Lung (tissue), 12 donors: Measurements from ENCODE around the gene ADGRG1. TPM values are rescaled to one million over a fixed set of nuclear protein-coding genes. Genes with fewer than 3 reads are reported as not detected.
"Not testable (repeated sequence)": the region's sequence is repeated elsewhere in the genome, so short reads cannot be mapped to it uniquely, and the experiment has no call there.

Experiments
- ATAC-seq: fragments of 200-7000 bp; cut with Tn5 transposase; one replicate; pipeline ENCODE4 v1.9.1; 2020; ENCODE audit warnings: moderate number of reproducible peaks; ENCODE audit not compliant: insufficient read depth, low FRiP score
- DNase-seq, 3 donors: peaks; one replicate each; pipeline ENCODE4 v3.0.0-alpha.2; 2013 to 2017
- H3K27ac ChIP-seq, 2 donors: one replicate each; pipeline ENCODE4 v1.5.1; 2013; ENCODE audit warnings: mild to moderate bottlenecking in 2 of 2, moderate library complexity in 2 of 2, control low read depth in 1 of 2, inconsistent platforms in 1 of 2, low read depth in 1 of 2, low read length in 1 of 2
- H3K27me3 ChIP-seq, 3 donors: one replicate each; pipeline ENCODE4 v1.5.1; 2013; ENCODE audit warnings: low read length in 2 of 3; ENCODE audit not compliant: control insufficient read depth in 3 of 3, insufficient read depth in 3 of 3
- H3K36me3 ChIP-seq, 4 donors: one replicate each; pipeline ENCODE4 v1.5.1; 2013; ENCODE audit warnings: low read length in 4 of 4, mild to moderate bottlenecking in 1 of 4, moderate library complexity in 1 of 4; ENCODE audit not compliant: control insufficient read depth in 4 of 4, insufficient read depth in 4 of 4
- H3K4me1 ChIP-seq, 5 donors: one replicate each; pipeline ENCODE4 v1.5.1; 2013; ENCODE audit warnings: low read length in 5 of 5, mild to moderate bottlenecking in 2 of 5, moderate library complexity in 1 of 5; ENCODE audit not compliant: control insufficient read depth in 5 of 5, insufficient read depth in 5 of 5
- H3K4me3 ChIP-seq: one replicate; pipeline ENCODE4 v1.5.1; 2013; ENCODE audit warnings: mild to moderate bottlenecking, control low read depth, moderate library complexity
- H3K9ac ChIP-seq, 2 donors: one replicate each; pipeline ENCODE4 v1.5.1; 2013; ENCODE audit warnings: low read length in 2 of 2, control low read depth in 1 of 2; ENCODE audit not compliant: insufficient read depth in 1 of 2
- H3K9me3 ChIP-seq, 4 donors: one replicate each; pipeline ENCODE4 v1.5.1; 2013; ENCODE audit warnings: low read length in 3 of 4, mild to moderate bottlenecking in 1 of 4, moderate library complexity in 1 of 4; ENCODE audit not compliant: control insufficient read depth in 4 of 4, insufficient read depth in 3 of 4
- CTCF ChIP-seq: IDR thresholded peaks from 2 replicates; pipeline ENCODE4 v1.5.1; 2012; ENCODE audit warnings: mild to moderate bottlenecking; ENCODE audit errors: control extremely low read depth, extremely low read depth
- WGBS, 2 donors: extraction: QIAGEN DNeasy Blood & Tissue Kit; methylation state at CpG; one replicate each; pipeline ENCODE4 v1.1.7; 2013; 5-methylcytosine and 5-hydroxymethylcytosine counted together
- polyA plus RNA-seq, 2 donors: library from polyadenylated mRNA; stranded (reverse); fragments of 200-250 nt; gene quantifications; one replicate each; pipeline ENCODE4 v1.2.1, GENCODE V29; 2013
- total RNA-seq, 2 donors: library from RNA; depleted of rRNA in 1 of 2; stranded (reverse); fragments of >200 nt in 1 of 2; gene quantifications; one replicate each; pipeline ENCODE4 v1.2.1, GENCODE V29; 2014 to 2021
- donor health status: control.
- donor health status: control.
- donor health status: Bipolar disorder and iron deficiency.
- donor health status: healthy.
- donor health status: DM: yes; HTN: yes; CAD: no.

ADGRG1 gene
- total and polyA plus RNA-seq, 4 donors: 8.8 to 74.4 (median 28.0) TPM

- TF ChIP-seq CTCF: no peak
- H3K9me3 ChIP-seq: no peaks in the 10 kb centered on the region
- WGBS, 2 donors: 69 to 75% methylated on average over 3 of the region's 3 CpGs
- no peaks in the 10 kb centered on the region for H3K27me3 ChIP-seq
- H3K27ac ChIP-seq: no peak overlapping the region
- DNase-seq: no peak
- no peak overlapping the region for H3K9ac ChIP-seq
- ATAC-seq: no peak
- H3K4me1 ChIP-seq: peaks cover 0 to 6% (median 0%) of the 10 kb centered on the region in 5 donors
- no peak overlapping the region for H3K4me3 ChIP-seq
- no peaks in the 10 kb centered on the region for H3K36me3 ChIP-seq
Observed at GRCh38 chr16:57593021-57593420, 35.4 kb upstream of the ADGRG1 start.

GRCh38 chr16:57593990-57594389, 34.4 kb upstream of the ADGRG1 start:
- Histone ChIP-seq H3K27me3 (no peaks in the 10 kb centered on the region), H3K4me1 (peaks cover 0 to 6% (median 0%) of the 10 kb centered on the region in 5 donors), H3K27ac (no peak overlapping the region), H3K9me3 (no peaks in the 10 kb centered on the region), H3K36me3 (no peaks in the 10 kb centered on the region), H3K9ac (no peak overlapping the region), H3K4me3 (no peak overlapping the region)
- DNase-seq: no peak
- TF ChIP-seq CTCF: no peak
- ATAC-seq: no peak
- WGBS, 2 donors: 100% methylated on average over 1 of the region's 1 CpG

DNA sequence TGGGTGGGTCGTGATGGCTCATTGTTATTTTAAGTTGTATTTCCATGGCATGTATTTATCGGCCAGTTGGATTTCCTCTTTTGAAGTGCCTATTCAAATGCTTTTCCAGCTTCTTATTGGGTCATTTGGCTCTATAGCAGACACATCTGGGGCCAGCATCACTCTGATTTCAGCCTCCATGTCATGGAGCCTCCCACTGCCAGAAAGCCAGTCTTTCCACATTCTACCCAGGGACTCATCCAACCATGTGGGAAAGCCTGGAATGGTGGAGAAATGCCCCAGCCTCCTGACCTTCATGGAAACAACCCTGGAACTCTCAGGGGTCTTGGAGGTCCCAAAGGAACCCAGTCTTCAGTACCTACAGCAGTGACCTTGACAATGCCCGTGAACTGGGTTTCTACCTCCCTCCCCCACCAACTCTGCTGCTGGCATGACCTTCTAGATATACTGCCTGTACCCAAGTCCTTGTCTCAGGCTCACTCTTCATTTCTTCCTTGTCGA, 33.8 kb upstream of the ADGRG1 start:
- H3K4me1 ChIP-seq: peaks cover 0 to 6% (median 0%) of the 10 kb centered on the region in 5 donors
- no peaks in the 10 kb centered on the region for H3K27me3 ChIP-seq
- H3K9me3 ChIP-seq: no peaks in the 10 kb centered on the region
- WGBS, 2 donors: 70 to 88% methylated on average over 4 of the region's 4 CpGs
- H3K4me3 ChIP-seq: no peak overlapping the region
- ATAC-seq (no peak), DNase-seq (no peak)
- no peak for TF ChIP-seq CTCF
- H3K27ac ChIP-seq: no peak overlapping the region
- no peak overlapping the region for H3K9ac ChIP-seq
- no peaks in the 10 kb centered on the region for H3K36me3 ChIP-seq

- not testable (repeated sequence) for H3K9me3 ChIP-seq, H3K9ac ChIP-seq, H3K4me3 ChIP-seq, H3K27me3 ChIP-seq, H3K27ac ChIP-seq, H3K36me3 ChIP-seq, ATAC-seq, H3K4me1 ChIP-seq, DNase-seq
- WGBS, 2 donors: 82 to 97% methylated on average over 4 of the region's 4 CpGs
Observed at GRCh38 chr16:57596234-57596633, 32.2 kb upstream of the ADGRG1 start.
